ENCODE measurements around the gene KLHDC7A.

KLHDC7A gene

GRCh38 chr1:18473195-18473815 lies 7.4 kb upstream of the KLHDC7A start:
- DNase-seq (ENCODE audit: low spot score), result no peak
- in situ Hi-C loops (cut with MboI; ENCODE audit: low sequenced_read_pairs, unreplicated experiment), result no loop called here
- no peak for TF ChIP-seq CTCF (IDR thresholded peaks at IDR 0.05; ENCODE audit: borderline replicate concordance, control extremely low read depth, extremely low read depth, insufficient read depth, missing control alignments)

GRCh38 chr1:18474559-18475175 lies 6.1 kb upstream of the KLHDC7A start:
- no peak for TF ChIP-seq CTCF (IDR thresholded peaks at IDR 0.05; ENCODE audit: borderline replicate concordance, control extremely low read depth, extremely low read depth, insufficient read depth, missing control alignments)
- in situ Hi-C loops (cut with MboI; ENCODE audit: low sequenced_read_pairs, unreplicated experiment), result no loop called here

GRCh38 chr1:18475234-18475905 lies 5.4 kb upstream of the KLHDC7A start:
- DNase-seq (ENCODE audit: low spot score), result no peak
- in situ Hi-C loops (cut with MboI; ENCODE audit: low sequenced_read_pairs, unreplicated experiment), result no loop called here
- no peak for TF ChIP-seq CTCF (IDR thresholded peaks at IDR 0.05; ENCODE audit: borderline replicate concordance, control extremely low read depth, extremely low read depth, insufficient read depth, missing control alignments)

More at GRCh38 chr1:18474559-18475175, 6.1 kb upstream of the KLHDC7A start:
- no peak for DNase-seq (ENCODE audit: low spot score)

DNA sequence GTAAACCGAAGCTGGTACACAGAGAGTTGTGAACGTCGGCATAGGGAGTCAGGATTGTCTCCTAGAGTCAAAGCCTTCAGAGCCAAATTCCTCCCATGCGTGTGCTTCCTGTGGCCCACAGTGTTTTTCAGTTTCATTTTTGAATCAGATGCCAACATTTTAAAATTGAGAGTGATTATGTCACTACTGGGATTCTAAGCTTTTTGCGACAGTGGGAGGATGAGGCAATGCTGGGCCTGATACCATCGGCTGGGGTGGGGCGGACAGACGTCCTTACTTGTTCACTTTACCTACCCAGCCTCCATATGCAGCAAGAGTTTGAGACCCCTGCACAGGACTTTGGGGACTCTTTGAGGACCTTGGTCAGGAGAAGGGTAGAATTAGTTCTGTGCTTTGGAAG lies 1.3 kb upstream of the KLHDC7A start:
- no peak for TF ChIP-seq CTCF (IDR thresholded peaks at IDR 0.05; ENCODE audit: borderline replicate concordance, control extremely low read depth, extremely low read depth, insufficient read depth, missing control alignments)
- in situ Hi-C loops (cut with MboI; ENCODE audit: low sequenced_read_pairs, unreplicated experiment), result no loop called here
- no peak for DNase-seq (ENCODE audit: low spot score)

- no peak for DNase-seq (ENCODE audit: low spot score)
- no peak for TF ChIP-seq CTCF (IDR thresholded peaks at IDR 0.05; ENCODE audit: borderline replicate concordance, control extremely low read depth, extremely low read depth, insufficient read depth, missing control alignments)
- in situ Hi-C loops (cut with MboI; ENCODE audit: low sequenced_read_pairs, unreplicated experiment), result no loop called here
Measured at GRCh38 chr1:18481190-18481920, 625 bp downstream of the KLHDC7A start.

GRCh38 chr1:18481921-18482701 lies 1.4 kb downstream of the KLHDC7A start:
- in situ Hi-C loops (cut with MboI; ENCODE audit: low sequenced_read_pairs, unreplicated experiment), result no loop called here
- TF ChIP-seq CTCF (IDR thresholded peaks at IDR 0.05; ENCODE audit: borderline replicate concordance, control extremely low read depth, extremely low read depth, insufficient read depth, missing control alignments), result no peak
- DNase-seq (ENCODE audit: low spot score), result no peak

All from GM13976 (cell line).